K562 (cell line): ENCODE results near the gene ZNF701. TPM values are rescaled to one million over a fixed set of nuclear protein-coding genes. Genes with fewer than 3 reads are reported as not detected.
"Not testable (repeated sequence)": the region's sequence is repeated elsewhere in the genome, so short reads cannot be mapped to it uniquely, and the experiment has no call there.

Experiments used
- ATAC-seq: fragments of 200-7000 bp; cut with Tn5 transposase; 3 replicates; pipeline ENCODE4 v1.9.1; 2020; ENCODE audit warnings: moderate library complexity
- BruUV-seq: library from RNA; stranded (reverse); fragments of 400-500 nt; replicated peaks from 2 replicates; lab custom pipeline; 2021; lab: Mats Ljungman, UMichigan
- CTCF ChIA-PET: fragments of 300-600 bp; formaldehyde crosslinking; extraction: SDS; loops from one replicate; lab custom pipeline; 2021; ENCODE audit warnings: low intra/inter-chr PET ratio; lab: Yijun Ruan, JAX
- POLR2A ChIA-PET: fragments of 300-600, 350-650 bp; sonication (Branson Sonifier 250); formaldehyde crosslinking; extraction: SDS; loops from one replicate; lab custom pipeline; 2021; ENCODE audit warnings: antibody characterized with exemption, inconsistent platforms; lab: Yijun Ruan, JAX
- DNase-seq, 4 experiments: peaks; one replicate each; pipeline versions ENCODE4 v3.0.0 to v3.0.0-alpha.2; 2011 to 2018; ENCODE audit warnings: low spot score in 3 of 4, mixed read lengths in 3 of 4; ENCODE audit errors: extremely low read depth in 1 of 4
- FAIRE-seq: peaks from 2 replicates; lab custom pipeline; 2011; peaks lifted over from hg19 to GRCh38; lab: Jason Lieb, UNC
- H2AFZ ChIP-seq: 2 replicates; pipeline ENCODE4 v1.6.0; 2011; ENCODE audit warnings: low read depth, low read length, control low read depth, inconsistent platforms
- H3K27ac ChIP-seq: fragments of 200-600 bp; 3 replicates; pipeline ENCODE4 v1.8.0; 2011; ENCODE audit warnings: low read depth, mild to moderate bottlenecking, control low read depth, inconsistent platforms, low read length, moderate library complexity, mixed read lengths; ENCODE audit errors: extremely low read depth
- H3K27me3 ChIP-seq, 2 experiments: fragments of 300-600 bp in 1 of 2; 2 replicates in 1 of 2; 3 replicates in 1 of 2; pipeline versions ENCODE4 v1.6.0 to v1.8.0; 2011; ENCODE audit warnings: inconsistent platforms in 2 of 2, low read length in 2 of 2, mild to moderate bottlenecking in 1 of 2, mixed read lengths in 1 of 2, moderate library complexity in 1 of 2; ENCODE audit not compliant: control insufficient read depth in 2 of 2, insufficient read depth in 2 of 2
- H3K36me3 ChIP-seq: fragments of 300-600 bp; 3 replicates; pipeline ENCODE4 v1.8.0; 2011; ENCODE audit warnings: mild to moderate bottlenecking, low read length, inconsistent platforms; ENCODE audit not compliant: control insufficient read depth, insufficient read depth
- H3K4me1 ChIP-seq, 2 experiments: fragments of 200-600 bp in 1 of 2; replicated peaks in 1 of 2; 2 replicates in 1 of 2; 3 replicates in 1 of 2; pipeline versions ENCODE4 v1.5.1 to v1.8.0; 2011; ENCODE audit warnings: inconsistent platforms in 2 of 2, low read length in 2 of 2, mild to moderate bottlenecking in 1 of 2, mixed read lengths in 1 of 2, moderate library complexity in 1 of 2; ENCODE audit not compliant: control insufficient read depth in 2 of 2, insufficient read depth in 2 of 2
- H3K4me2 ChIP-seq: 2 replicates; pipeline ENCODE4 v1.6.1; 2011; ENCODE audit warnings: low read length, control low read depth, inconsistent platforms, mixed read lengths; ENCODE audit not compliant: insufficient read depth
- H3K4me3 ChIP-seq: fragments of 200-600 bp; sonication (generic), shearing (Covaris generic); 2 replicates; pipeline ENCODE4 v1.5.1; 2016; ENCODE audit warnings: control low read depth, inconsistent platforms
- H3K79me2 ChIP-seq: fragments of 200-600 bp; 3 replicates; pipeline ENCODE4 v1.8.0; 2011; ENCODE audit warnings: low read length, inconsistent platforms; ENCODE audit not compliant: control insufficient read depth, insufficient read depth
- H3K9ac ChIP-seq, 2 experiments: 2 replicates each; pipeline versions ENCODE4 v1.6.0 to v1.6.1; 2011; ENCODE audit warnings: low read depth in 2 of 2, low read length in 2 of 2, control low read depth in 1 of 2, inconsistent platforms in 1 of 2, mild to moderate bottlenecking in 1 of 2, mixed read lengths in 1 of 2; ENCODE audit not compliant: insufficient read depth in 1 of 2
- H3K9me1 ChIP-seq: one replicate; pipeline ENCODE4 v1.6.0; 2011; ENCODE audit warnings: inconsistent platforms, mild to moderate bottlenecking, low read length, moderate library complexity; ENCODE audit not compliant: control insufficient read depth, insufficient read depth
- H3K9me3 ChIP-seq: replicated peaks from 2 replicates; pipeline ENCODE4 v1.5.1; 2011; ENCODE audit warnings: low read depth, low read length, inconsistent platforms; ENCODE audit not compliant: control insufficient read depth, insufficient read depth
- H4K20me1 ChIP-seq: replicated peaks from 2 replicates; pipeline ENCODE4 v1.6.1; 2011; ENCODE audit warnings: low read length, inconsistent platforms, mixed read lengths; ENCODE audit not compliant: control insufficient read depth, insufficient read depth
- HMG20B ChIP-seq: fragments of 250-450 bp; sonication (Bioruptor Pico); IDR thresholded peaks from 2 replicates; pipeline ENCODE4 v1.5.0; 2021; ENCODE audit warnings: mild to moderate bottlenecking
- TEAD4 ChIP-seq, 2 experiments: sonication (generic) in 1 of 2; formaldehyde crosslinking in 1 of 2; IDR thresholded peaks; 2 replicates each; pipeline versions ENCODE4 v1.6.1 to v1.8.0; 2012 to 2022; ENCODE audit warnings: borderline replicate concordance in 1 of 2, inconsistent platforms in 1 of 2, low read length in 1 of 2, mild to moderate bottlenecking in 1 of 2, missing genetic modification reagents in 1 of 2
- WGBS: fragments of 100-300 bp; shearing (Covaris generic); methylation state at CpG from one replicate; pipeline ENCODE4 v1.1.6; 2016; ENCODE audit warnings: low coverage, mixed read lengths; ENCODE audit not compliant: insufficient coverage; ENCODE audit errors: missing lambda C conversion rate; 5-methylcytosine and 5-hydroxymethylcytosine counted together
- in situ Hi-C: fragments of 300-500 bp; cut with MboI; formaldehyde crosslinking; loops from 4 replicates; pipeline ENCODE4 v1.15.0; 2018; ENCODE audit warnings: inconsistent platforms, mixed read lengths
- intact Hi-C: fragments of 100-400 bp; cut with micrococcal nuclease; formaldehyde crosslinking; loops from 2 replicates; pipeline ENCODE4 v1.14.2; 2022
- polyA plus RNA-seq, 8 experiments: library from polyadenylated mRNA; depleted of rRNA in 4 of 8; stranded (reverse) in 5 of 8; unstranded in 3 of 8; fragments of >200 nt; fragmentation: Nextera tagmentation in 2 of 8; fragmentation: Illumina TruSeq in 1 of 8; extraction: Ambion mirVana in 2 of 8; extraction: Trizol in 1 of 8; gene quantifications; 2 replicates each; pipeline versions ENCODE4 v1.2.1 to v1.2.3, GENCODE V29; 2011 to 2014; ENCODE audit warnings: inconsistent platforms in 1 of 8, missing spikeins in 1 of 8
- total RNA-seq, 7 experiments: library from RNA; depleted of rRNA in 6 of 7; stranded (reverse); fragments of >200 nt in 6 of 7; fragmentation: Illumina TruSeq in 2 of 7; extraction: Trizol in 2 of 7; gene quantifications; 2 replicates each; pipeline versions ENCODE4 v1.2.1 to v1.2.3, GENCODE V29; 2011 to 2021; ENCODE audit warnings: low replicate concordance in 1 of 7
- TF ChIP-seq, protein P1 (sequence below): sonication (generic); formaldehyde crosslinking; IDR thresholded peaks from 2 replicates; pipeline ENCODE4 v1.8.0; 2022; ENCODE audit warnings: mild to moderate bottlenecking, missing genetic modification reagents

Gene ZNF701
- total and polyA plus RNA-seq, 9 of the 15 experiments (the other 6 are each of a cell fraction or from before 2014, with no cell fraction given) = 5.3 to 15.9 (median 10.1) TPM

DNA sequence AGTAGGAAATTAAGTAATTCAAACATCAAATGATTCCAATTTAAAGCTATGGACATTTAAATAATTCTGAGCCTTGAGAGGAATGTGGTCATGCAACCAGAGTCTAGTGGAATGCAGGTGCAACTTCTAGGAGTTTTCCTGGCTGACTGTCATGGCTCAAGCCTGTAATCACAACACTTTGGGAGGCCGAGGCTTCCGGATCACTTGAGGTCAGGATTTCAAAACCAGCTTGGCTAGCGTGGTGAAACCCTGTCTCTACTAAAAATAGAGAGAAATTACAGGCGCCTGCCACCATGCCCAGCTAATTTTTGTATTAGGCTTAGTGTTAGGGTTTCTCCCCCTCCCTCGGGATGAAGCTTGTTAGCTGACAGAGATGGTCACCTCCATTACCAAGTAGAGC, 36.2 kb upstream of the ZNF701 start:
- FAIRE-seq (no peak), DNase-seq (no peak), ATAC-seq (no peak)
- Histone ChIP-seq H3K4me1 (0 out of 5 replicates have a peak, but pooled peaks cover 0 to 2% of the 10 kb centered on the region in 2 experiments), H3K4me2 (no peak overlapping the region), H4K20me1 (no peaks in the 10 kb centered on the region), H2AFZ (no peak overlapping the region), H3K9ac (no peak overlapping the region), H3K79me2 (peaks cover 25% of the 10 kb centered on the region), H3K36me3 (peaks cover 37% of the 10 kb centered on the region), H3K27ac (no peak overlapping the region), H3K4me3 (no peak overlapping the region), H3K9me1 (no peaks in the 10 kb centered on the region), H3K9me3 (no peaks in the 10 kb centered on the region), H3K27me3 (no peaks in the 10 kb centered on the region)
- no TSS peak for BruUV-seq
- TF ChIP-seq TEAD4 (IDR thresholded peaks at IDR 0.05; ENCODE audit: low read length) (no peak), TEAD4 (CRISPR knock-in tag; IDR thresholded peaks at IDR 0.05; ENCODE audit: borderline replicate concordance) (no peak), HMG20B (CRISPR knock-in tag) (no peak)
- TF ChIP-seq, protein P1, sequence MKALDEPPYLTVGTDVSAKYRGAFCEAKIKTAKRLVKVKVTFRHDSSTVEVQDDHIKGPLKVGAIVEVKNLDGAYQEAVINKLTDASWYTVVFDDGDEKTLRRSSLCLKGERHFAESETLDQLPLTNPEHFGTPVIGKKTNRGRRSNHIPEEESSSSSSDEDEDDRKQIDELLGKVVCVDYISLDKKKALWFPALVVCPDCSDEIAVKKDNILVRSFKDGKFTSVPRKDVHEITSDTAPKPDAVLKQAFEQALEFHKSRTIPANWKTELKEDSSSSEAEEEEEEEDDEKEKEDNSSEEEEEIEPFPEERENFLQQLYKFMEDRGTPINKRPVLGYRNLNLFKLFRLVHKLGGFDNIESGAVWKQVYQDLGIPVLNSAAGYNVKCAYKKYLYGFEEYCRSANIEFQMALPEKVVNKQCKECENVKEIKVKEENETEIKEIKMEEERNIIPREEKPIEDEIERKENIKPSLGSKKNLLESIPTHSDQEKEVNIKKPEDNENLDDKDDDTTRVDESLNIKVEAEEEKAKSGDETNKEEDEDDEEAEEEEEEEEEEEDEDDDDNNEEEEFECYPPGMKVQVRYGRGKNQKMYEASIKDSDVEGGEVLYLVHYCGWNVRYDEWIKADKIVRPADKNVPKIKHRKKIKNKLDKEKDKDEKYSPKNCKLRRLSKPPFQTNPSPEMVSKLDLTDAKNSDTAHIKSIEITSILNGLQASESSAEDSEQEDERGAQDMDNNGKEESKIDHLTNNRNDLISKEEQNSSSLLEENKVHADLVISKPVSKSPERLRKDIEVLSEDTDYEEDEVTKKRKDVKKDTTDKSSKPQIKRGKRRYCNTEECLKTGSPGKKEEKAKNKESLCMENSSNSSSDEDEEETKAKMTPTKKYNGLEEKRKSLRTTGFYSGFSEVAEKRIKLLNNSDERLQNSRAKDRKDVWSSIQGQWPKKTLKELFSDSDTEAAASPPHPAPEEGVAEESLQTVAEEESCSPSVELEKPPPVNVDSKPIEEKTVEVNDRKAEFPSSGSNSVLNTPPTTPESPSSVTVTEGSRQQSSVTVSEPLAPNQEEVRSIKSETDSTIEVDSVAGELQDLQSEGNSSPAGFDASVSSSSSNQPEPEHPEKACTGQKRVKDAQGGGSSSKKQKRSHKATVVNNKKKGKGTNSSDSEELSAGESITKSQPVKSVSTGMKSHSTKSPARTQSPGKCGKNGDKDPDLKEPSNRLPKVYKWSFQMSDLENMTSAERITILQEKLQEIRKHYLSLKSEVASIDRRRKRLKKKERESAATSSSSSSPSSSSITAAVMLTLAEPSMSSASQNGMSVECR = no peak
- 96% methylated on average over 5 of the region's 5 CpGs for WGBS
- intact Hi-C loops = no loop called here
- ChIA-PET POLR2A (no interaction called here), CTCF (no interaction called here)
- in situ Hi-C loops = no loop called here

DNA sequence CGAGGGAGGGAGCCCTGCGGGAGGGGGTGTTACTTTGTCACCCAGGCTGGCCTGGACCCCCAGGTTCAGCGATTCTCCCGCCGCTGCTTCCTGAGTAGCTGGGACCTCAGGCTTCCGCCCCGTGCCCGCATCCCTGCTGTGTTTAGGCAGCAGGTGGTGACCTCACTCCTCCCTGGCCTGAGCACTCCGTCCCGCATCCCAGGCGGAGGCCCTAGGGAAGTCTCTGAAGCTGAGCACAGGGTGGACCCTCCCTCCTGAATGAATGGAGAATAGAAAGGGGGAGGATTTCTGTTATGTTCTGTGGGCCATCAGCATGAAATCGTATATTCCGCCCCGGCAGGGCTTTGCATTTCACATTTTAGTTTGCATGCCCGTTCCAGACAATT, 34.7 kb upstream of the ZNF701 start:
- H4K20me1 ChIP-seq, H3K9ac ChIP-seq, CTCF ChIA-PET, BruUV-seq, DNase-seq, intact Hi-C loops, H3K4me2 ChIP-seq, H3K4me1 ChIP-seq, H2AFZ ChIP-seq, H3K9me3 ChIP-seq, H3K27ac ChIP-seq, ATAC-seq, H3K4me3 ChIP-seq, H3K9me1 ChIP-seq, POLR2A ChIA-PET, H3K27me3 ChIP-seq, in situ Hi-C loops, FAIRE-seq: not testable (repeated sequence)
- peaks cover 20% of the 10 kb centered on the region for H3K79me2 ChIP-seq
- 99% methylated on average over 8 of the region's 15 CpGs for WGBS
- peaks cover 29% of the 10 kb centered on the region for H3K36me3 ChIP-seq
